Smooth muscle cell of the brain vasculature (primary cell): Measurements from ENCODE around the gene OR51A7.
"Not testable (repeated sequence)": the region's sequence is repeated elsewhere in the genome, so short reads cannot be mapped to it uniquely, and the experiment has no call there.

Experiments
- DNase-seq: peaks from one replicate; pipeline ENCODE4 v3.0.0-alpha.2; 2012; ENCODE audit warnings: low read depth, low spot score

OR51A7 gene

DNA sequence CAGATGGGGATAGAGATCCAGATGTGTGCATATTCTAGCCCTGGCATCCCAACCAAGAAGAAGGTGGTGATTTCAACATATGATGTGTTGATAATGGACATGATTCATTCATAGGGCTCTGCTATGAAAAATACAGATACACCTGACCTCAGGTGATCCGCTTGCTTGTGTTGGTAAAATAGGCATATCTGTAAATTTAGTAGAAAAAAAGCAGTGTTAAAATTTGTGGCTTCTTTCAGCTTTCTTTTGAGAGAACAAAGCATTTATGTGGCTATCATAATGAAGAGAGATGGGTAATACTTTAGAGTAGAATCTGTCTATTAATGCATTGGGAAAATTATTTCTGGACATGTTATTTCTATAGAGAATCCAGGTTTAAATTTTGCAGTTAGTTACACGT is 52.0 kb downstream of the OR51A7 start, which contains the start of gene OR51A2:
OR51A2 (minus strand) TSS at position 101 of the 400 bp plus-strand sequence; CDS start at position 101, 0 bp downstream.
- not testable (repeated sequence) for DNase-seq

GRCh38 chr11:4957396-4957795 is 53.8 kb downstream of the OR51A7 start:
- no peak for DNase-seq
